HG03196 (cell line): Measurements from ENCODE around the gene STAC3.

Experiments used
- ATAC-seq: cut with Tn5 transposase; IDR thresholded peaks from one replicate; pipeline ENCODE4 v1.9.1; 2021; ENCODE audit not compliant: unreplicated experiment

Gene STAC3

GRCh38 chr12:57212701-57213057, 38.3 kb downstream of the STAC3 start:
- no peak for ATAC-seq

GRCh38 chr12:57211791-57212700, 38.9 kb downstream of the STAC3 start:
- ATAC-seq: no peak

DNA sequence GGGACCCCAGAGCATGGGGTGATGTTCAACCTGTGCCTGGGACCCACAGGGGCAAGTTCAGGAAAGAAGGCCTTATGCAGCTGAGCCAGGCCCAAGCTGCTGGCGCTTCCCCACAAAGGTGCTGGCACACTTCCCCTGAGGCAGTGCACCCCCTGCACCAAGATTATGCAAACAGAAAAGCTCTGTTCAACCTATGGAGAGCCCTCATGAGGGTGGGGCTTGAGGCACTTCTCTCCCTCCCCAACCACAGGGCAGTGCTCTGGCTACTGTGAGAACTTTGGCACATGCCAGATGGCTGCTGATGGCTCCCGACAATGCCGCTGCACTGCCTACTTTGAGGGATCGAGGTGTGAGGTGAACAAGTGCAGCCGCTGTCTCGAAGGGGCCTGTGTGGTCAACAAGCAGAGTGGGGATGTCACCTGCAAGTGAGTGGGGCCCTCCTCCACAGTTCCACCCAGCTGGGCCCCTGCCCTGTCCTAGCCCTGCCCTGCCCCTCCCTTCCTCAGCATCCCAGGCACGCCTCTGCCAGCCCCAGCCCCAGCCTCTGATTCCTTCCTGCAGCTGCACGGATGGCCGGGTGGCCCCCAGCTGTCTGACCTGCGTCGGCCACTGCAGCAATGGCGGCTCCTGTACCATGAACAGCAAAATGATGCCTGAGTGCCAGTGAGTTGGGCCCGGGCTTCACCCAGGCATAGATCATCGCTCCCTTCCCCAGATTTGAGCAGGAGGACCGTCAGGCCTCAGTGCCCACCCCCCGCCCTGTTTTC, 39.9 kb downstream of the STAC3 start:
- ATAC-seq: no peak

- no peak for ATAC-seq
Observed at GRCh38 chr12:57210461-57210860, 40.5 kb downstream of the STAC3 start.

DNA sequence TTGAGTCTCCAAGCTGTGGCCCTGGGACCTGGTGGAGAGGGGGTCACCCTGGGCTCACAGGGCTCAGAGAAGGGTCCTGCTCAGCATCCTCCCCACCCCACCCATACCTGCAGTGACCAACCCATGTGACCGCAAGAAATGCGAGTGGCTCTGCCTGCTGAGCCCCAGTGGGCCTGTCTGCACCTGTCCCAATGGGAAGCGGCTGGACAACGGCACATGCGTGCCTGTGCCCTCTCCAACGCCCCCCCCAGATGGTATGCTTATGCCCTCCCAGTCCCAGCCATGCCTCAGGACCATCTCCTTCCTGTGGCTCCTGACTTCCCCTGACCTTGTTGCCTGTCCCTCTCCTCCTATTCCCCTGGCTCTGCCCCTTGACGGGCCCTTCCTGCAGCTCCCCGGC, 41.1 kb downstream of the STAC3 start:
- ATAC-seq: no peak

DNA sequence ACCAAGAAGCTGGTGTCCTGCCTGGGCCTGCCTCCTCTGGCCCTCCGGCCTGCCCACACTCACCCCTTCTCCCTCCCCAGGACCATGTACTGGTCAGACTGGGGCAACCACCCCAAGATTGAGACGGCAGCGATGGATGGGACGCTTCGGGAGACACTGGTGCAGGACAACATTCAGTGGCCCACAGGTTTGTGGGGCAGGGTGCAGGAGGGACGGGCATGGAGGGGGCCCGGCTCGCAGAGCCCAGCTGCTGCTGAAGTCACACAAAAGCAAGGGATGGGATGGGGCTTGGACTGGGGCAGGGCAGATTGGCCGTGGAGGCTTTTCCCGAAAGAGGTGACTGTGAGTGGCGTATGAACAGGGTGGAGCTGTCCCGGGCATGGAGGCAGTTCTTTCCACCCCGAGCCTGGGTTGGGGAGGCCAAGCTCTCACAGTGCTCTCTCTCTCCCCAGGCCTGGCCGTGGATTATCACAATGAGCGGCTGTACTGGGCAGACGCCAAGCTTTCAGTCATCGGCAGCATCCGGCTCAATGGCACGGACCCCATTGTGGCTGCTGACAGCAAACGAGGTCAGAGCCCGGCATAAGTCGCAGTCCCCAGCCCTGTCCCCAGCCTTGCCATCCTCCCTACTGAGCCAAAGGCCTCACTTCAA, 42.2 kb downstream of the STAC3 start:
- no peak for ATAC-seq

GRCh38 chr12:57207731-57208630, 43.0 kb downstream of the STAC3 start:
- ATAC-seq: no peak

GRCh38 chr12:57205931-57206330, 45.1 kb downstream of the STAC3 start:
- no peak for ATAC-seq

DNA sequence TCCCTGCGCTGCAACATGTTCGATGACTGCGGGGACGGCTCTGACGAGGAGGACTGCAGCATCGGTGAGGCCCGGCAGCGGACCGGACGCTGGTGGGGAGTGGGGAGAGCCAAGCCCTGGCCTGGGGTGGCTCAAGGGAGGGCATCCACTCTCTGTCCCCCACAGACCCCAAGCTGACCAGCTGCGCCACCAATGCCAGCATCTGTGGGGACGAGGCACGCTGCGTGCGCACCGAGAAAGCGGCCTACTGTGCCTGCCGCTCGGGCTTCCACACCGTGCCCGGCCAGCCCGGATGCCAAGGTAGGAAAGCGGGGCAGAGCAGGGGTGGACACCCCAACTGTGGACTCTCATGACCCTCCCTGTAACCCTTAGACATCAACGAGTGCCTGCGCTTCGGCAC, 45.8 kb downstream of the STAC3 start:
- no peak for ATAC-seq

DNA sequence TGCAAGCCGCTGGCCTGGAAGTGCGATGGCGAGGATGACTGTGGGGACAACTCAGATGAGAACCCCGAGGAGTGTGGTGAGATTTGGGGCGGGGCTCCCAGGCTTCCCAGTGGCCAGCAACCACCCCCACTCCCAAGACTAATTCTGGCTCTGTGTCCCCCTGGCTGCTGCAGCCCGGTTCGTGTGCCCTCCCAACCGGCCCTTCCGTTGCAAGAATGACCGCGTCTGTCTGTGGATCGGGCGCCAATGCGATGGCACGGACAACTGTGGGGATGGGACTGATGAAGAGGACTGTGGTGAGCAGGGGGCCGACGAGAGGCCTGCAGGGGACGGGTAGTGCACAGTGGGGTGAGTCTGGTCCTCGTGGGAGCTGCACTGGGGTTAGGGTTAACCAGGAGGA, 46.5 kb downstream of the STAC3 start:
- no peak for ATAC-seq

GRCh38 chr12:57203791-57204190, 47.2 kb downstream of the STAC3 start:
- no peak for ATAC-seq

- no peak for ATAC-seq
Observed at GRCh38 chr12:57203201-57203600, 47.8 kb downstream of the STAC3 start.

DNA sequence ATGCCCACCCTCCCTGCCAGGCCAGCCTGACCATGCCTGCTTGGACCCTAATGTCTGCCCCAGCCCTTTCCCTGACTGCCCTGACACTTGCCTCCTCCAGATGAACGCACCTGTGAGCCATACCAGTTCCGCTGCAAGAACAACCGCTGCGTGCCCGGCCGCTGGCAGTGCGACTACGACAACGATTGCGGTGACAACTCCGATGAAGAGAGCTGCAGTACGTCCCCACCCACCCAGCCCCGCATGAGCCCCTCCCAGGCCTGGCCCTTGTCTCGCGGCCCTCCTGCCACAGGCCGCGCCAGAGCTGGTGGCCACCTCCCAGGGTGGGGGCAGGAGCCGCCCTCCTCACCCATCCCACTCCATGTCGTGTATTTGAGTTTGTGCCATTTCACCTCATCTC, 48.7 kb downstream of the STAC3 start:
- no peak for ATAC-seq

GRCh38 chr12:57201631-57202030, 49.4 kb downstream of the STAC3 start:
- ATAC-seq: no peak

DNA sequence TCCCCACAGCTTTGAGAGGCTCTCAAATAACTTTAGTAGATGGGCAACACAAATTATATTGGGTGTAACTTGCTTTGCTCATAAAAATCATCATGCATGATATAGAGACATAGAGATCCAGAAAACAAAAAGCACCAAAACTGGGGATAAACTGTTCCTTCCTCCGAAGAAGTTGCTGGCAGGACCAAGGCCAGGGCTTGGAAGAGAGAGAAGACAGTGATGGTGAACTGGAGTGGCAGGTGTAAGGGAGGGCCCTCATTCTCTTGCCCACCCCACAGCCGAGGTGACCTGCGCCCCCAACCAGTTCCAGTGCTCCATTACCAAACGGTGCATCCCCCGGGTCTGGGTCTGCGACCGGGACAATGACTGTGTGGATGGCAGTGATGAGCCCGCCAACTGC, 49.8 kb downstream of the STAC3 start:
- no peak for ATAC-seq

GRCh38 chr12:57200497-57200896, 50.5 kb downstream of the STAC3 start:
- no peak for ATAC-seq

DNA sequence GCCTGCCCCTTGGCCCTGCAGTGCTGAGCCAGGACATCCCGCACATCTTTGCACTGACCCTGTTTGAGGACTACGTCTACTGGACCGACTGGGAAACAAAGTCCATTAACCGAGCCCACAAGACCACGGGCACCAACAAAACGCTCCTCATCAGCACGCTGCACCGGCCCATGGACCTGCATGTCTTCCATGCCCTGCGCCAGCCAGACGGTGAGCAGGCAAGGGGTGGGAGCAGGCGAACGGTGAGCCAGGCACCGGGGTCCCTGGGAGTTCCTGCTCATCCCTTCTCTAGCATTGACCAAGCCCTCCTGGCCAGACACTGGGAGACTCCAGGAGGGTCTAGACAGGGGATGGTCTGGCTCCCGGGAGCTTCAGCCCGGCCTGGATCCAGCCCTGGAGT, 51.8 kb downstream of the STAC3 start:
- no peak for ATAC-seq

GRCh38 chr12:57198329-57198728, 52.7 kb downstream of the STAC3 start:
- ATAC-seq: no peak

DNA sequence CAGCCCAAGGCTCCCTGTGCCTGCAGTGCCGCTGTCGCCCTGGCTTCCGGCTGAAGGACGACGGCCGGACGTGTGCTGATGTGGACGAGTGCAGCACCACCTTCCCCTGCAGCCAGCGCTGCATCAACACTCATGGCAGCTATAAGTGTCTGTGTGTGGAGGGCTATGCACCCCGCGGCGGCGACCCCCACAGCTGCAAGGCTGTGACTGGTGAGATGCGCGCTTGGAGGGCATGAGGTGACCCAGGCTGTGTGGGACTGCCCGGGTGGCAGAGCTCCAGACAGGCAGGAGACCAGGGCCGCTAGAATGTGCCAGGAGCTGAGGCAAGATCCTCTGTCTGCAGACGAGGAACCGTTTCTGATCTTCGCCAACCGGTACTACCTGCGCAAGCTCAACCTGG, 54.0 kb downstream of the STAC3 start:
- ATAC-seq: no peak

GRCh38 chr12:57196439-57196838, 54.5 kb downstream of the STAC3 start:
- ATAC-seq: no peak
